Stomach (tissue), 9 donors: ENCODE results near the gene PLP2. TPM values are rescaled to one million over a fixed set of nuclear protein-coding genes. Genes with fewer than 3 reads are reported as not detected.

Experiments used
- DNase-seq, 2 donors: peaks; one replicate each; pipeline versions ENCODE4 v3.0.0 to v3.0.0-alpha.2; 2013 to 2019
- H3K27ac ChIP-seq, 5 donors: fragments of 200-600 bp in 4 of 5; sonication (generic) in 4 of 5; one replicate each; pipeline ENCODE4 v1.5.1; 2013 to 2019; ENCODE audit warnings: mild to moderate bottlenecking in 1 of 5, moderate library complexity in 1 of 5
- H3K27me3 ChIP-seq, 3 donors: fragments of 200-600 bp; sonication (generic); one replicate each; pipeline ENCODE4 v1.5.1; 2017 to 2019; ENCODE audit warnings: mixed run types in 1 of 3
- H3K36me3 ChIP-seq, 4 donors: fragments of 200-600 bp; sonication (generic); 1 replicate in 3 of 4; 2 replicates in 1 of 4; pipeline ENCODE4 v1.5.1; 2016 to 2019
- H3K4me1 ChIP-seq, 4 donors: fragments of 200-600 bp; sonication (generic); one replicate each; pipeline ENCODE4 v1.5.1; 2016 to 2019
- H3K4me3 ChIP-seq, 4 donors: fragments of 200-600 bp; sonication (generic) in 3 of 4; one replicate each; pipeline ENCODE4 v1.5.1; 2016 to 2019; ENCODE audit warnings: mild to moderate bottlenecking in 1 of 4
- H3K9me3 ChIP-seq, 4 donors: fragments of 200-600 bp; sonication (generic); one replicate each; pipeline ENCODE4 v1.5.1; 2016 to 2019
- EP300 ChIP-seq: sonication (generic); formaldehyde crosslinking; IDR thresholded peaks from one replicate; pipeline ENCODE4 v1.6.1; 2017; ENCODE audit warnings: antibody characterized with exemption
- POLR2A ChIP-seq, 4 donors: fragments of 450-650 bp; IDR thresholded peaks; one replicate each; pipeline ENCODE4 v1.6.1; 2016; ENCODE audit warnings: antibody characterized with exemption in 4 of 4, control low read depth in 2 of 4, mild to moderate bottlenecking in 1 of 4, moderate library complexity in 1 of 4
- POLR2AphosphoS5 ChIP-seq, 3 donors: sonication (generic); formaldehyde crosslinking; IDR thresholded peaks; one replicate each; pipeline ENCODE4 v1.6.1; 2016; ENCODE audit warnings: antibody characterized with exemption in 3 of 3
- WGBS, 5 donors: extraction: QIAGEN DNeasy Blood & Tissue Kit in 3 of 5; methylation state at CpG; one replicate each; pipeline versions ENCODE4 v1.1.5 to v1.1.7; 2013 to 2018; 5-methylcytosine and 5-hydroxymethylcytosine counted together
- intact Hi-C: fragments of 100-400 bp; cut with DNase I; formaldehyde crosslinking; loops from one replicate; pipeline ENCODE4 v1.15.1; 2023; ENCODE audit warnings: low total_unique reads
- polyA plus RNA-seq, 3 donors: library from polyadenylated mRNA; stranded (reverse); fragments of 200-250 nt; gene quantifications; one replicate each; pipeline ENCODE4 v1.2.3, GENCODE V29; 2013
- total RNA-seq, 5 donors: library from RNA; depleted of rRNA; stranded (reverse); fragments of >200 nt; gene quantifications; one replicate each; pipeline versions ENCODE4 v1.1.0 to v1.2.3, GENCODE V29; 2014 to 2016
- TF ChIP-seq, protein P1 (sequence below), 7 experiments: fragments of 450-650 bp in 4 of 7; fragments of 200-600 bp in 3 of 7; sonication (generic) in 3 of 7; IDR thresholded peaks; one replicate each; pipeline ENCODE4 v1.5.1; 2016 to 2019; ENCODE audit warnings: antibody characterized with exemption in 7 of 7, control low read depth in 2 of 7, mild to moderate bottlenecking in 1 of 7
- donor health status: healthy with polysubstance abuse.
- donor health status: Bipolar disorder and iron deficiency.
- donor health status: healthy.

Gene PLP2
- total and polyA plus RNA-seq, 8 donors, result 14.0 to 323 (median 66.6) TPM

DNA sequence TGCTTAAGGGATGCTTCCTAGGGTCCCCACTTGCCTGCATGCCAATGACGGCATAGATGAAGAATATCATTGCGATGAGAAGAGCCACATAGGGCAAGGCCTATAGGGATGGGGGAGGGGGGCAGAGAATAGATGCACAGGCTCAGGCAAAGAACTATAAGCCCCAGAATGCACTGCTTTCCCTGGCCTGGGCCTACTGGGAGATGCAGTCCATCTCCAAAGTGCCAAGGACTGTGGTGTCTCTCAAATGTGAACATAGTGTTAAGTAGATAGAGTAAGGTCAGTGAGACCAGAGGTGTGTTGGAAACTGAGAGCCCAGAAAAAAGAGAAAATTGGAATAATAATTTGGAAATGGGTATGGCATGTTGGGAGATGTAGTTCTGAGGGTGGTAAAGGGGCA, 40.5 kb downstream of the PLP2 start:
- intact Hi-C loops, result no loop called here
- TF ChIP-seq EP300 (no peak), POLR2AphosphoS5 (IDR thresholded peaks at IDR 0.05) (no peak), POLR2A (IDR thresholded peaks at IDR 0.05) (no peak)
- TF ChIP-seq, protein P1, sequence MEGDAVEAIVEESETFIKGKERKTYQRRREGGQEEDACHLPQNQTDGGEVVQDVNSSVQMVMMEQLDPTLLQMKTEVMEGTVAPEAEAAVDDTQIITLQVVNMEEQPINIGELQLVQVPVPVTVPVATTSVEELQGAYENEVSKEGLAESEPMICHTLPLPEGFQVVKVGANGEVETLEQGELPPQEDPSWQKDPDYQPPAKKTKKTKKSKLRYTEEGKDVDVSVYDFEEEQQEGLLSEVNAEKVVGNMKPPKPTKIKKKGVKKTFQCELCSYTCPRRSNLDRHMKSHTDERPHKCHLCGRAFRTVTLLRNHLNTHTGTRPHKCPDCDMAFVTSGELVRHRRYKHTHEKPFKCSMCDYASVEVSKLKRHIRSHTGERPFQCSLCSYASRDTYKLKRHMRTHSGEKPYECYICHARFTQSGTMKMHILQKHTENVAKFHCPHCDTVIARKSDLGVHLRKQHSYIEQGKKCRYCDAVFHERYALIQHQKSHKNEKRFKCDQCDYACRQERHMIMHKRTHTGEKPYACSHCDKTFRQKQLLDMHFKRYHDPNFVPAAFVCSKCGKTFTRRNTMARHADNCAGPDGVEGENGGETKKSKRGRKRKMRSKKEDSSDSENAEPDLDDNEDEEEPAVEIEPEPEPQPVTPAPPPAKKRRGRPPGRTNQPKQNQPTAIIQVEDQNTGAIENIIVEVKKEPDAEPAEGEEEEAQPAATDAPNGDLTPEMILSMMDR (IDR thresholded peaks at IDR 0.05), result no peak
- WGBS, 5 donors, result 72 to 89% (median 86%) methylated on average over 2 of the region's 2 CpGs
- DNase-seq, result no peak
- Histone ChIP-seq H3K4me1 (no peaks in the 10 kb centered on the region), H3K27me3 (peaks cover 0 to 5% (median 0%) of the 10 kb centered on the region in 3 donors), H3K27ac (no peak overlapping the region), H3K4me3 (no peak overlapping the region), H3K36me3 (no peaks in the 10 kb centered on the region), H3K9me3 (no peaks in the 10 kb centered on the region)

DNA sequence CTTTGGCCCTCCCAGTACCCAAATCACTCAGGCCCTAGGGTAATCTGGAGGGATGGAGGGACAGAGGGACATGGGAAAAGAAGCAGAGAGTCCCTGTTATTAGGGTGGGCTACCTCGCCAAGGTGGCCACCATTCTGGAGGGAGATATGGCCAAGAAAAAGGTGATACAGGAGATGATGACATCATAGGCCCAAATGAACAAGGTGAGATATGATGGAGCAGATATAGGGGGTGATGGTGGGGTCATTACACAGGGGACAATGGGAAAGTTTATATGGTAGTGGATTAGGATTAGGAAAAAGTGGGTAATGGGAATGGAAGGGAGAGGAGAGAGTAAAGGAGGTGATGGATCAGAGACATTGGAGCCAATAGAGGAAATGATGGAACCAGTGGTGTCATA, 41.2 kb downstream of the PLP2 start:
- no peak overlapping the region for H3K27ac ChIP-seq
- intact Hi-C loops, result no loop called here
- H3K4me3 ChIP-seq, result no peak overlapping the region
- H3K4me1 ChIP-seq, result no peaks in the 10 kb centered on the region
- H3K36me3 ChIP-seq, result no peaks in the 10 kb centered on the region
- peaks cover 0 to 5% (median 0%) of the 10 kb centered on the region in 3 donors for H3K27me3 ChIP-seq
- no peak for DNase-seq
- TF ChIP-seq EP300 (no peak), POLR2AphosphoS5 (IDR thresholded peaks at IDR 0.05) (no peak), POLR2A (IDR thresholded peaks at IDR 0.05) (no peak)
- TF ChIP-seq, protein P1 (IDR thresholded peaks at IDR 0.05), result no peak
- no peaks in the 10 kb centered on the region for H3K9me3 ChIP-seq
- 36 to 75% (median 71%) methylated on average over 1 of the region's 1 CpG for WGBS, 5 donors

DNA sequence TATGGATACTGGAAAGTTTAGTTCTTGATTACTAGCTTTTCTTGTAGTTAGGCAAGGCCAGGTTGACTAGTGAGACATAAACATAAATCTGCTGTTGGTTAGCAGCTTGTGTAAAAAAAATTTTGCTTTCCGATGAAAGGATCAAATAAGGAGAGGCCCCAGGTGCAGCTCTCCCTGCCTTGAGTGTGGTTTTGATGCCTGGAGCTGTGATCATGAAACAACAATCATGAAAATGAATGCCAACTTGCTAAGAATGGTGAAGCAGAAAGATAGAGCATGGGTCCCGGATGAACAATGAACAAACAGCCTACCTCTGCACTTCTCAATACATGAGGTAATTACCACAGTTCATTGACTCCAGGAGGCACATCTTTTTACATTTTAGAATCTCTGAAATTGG, 42.7 kb downstream of the PLP2 start:
- H3K4me3 ChIP-seq, result no peak overlapping the region
- intact Hi-C loops, result no loop called here
- 75 to 92% (median 80%) methylated on average over 2 of the region's 2 CpGs for WGBS, 5 donors

DNA sequence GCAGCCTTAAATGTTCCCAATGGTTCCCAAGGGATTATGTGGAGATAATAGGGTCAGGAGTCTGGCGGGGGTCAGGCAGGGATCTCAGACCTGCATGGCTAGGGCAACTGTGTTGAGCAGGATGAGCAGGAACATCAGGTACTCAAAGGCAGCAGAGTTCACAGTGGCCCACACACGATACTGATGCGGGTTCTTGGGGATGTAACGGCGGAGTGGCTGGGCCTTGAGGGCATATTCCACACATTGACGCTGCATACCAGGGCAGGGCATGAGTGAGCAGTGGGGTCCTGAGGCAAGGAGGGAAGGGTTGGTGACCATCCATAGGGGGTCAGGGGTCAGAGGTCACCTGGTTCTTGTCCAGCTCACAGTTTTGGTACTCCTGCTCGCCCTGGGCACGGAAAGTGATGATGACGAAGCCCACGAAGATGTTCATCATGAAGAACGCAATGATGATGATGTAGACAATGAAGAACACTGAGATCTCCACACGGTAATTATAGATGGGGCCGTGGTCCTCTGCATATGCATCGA, 43.4 kb downstream of the PLP2 start:
- Histone ChIP-seq H3K4me3 (no peak overlapping the region), H3K9me3 (no peaks in the 10 kb centered on the region), H3K4me1 (no peaks in the 10 kb centered on the region), H3K27me3 (no peaks in the 10 kb centered on the region), H3K27ac (no peak overlapping the region), H3K36me3 (no peaks in the 10 kb centered on the region)
- intact Hi-C loops, result no loop called here
- no peak for TF ChIP-seq POLR2A (IDR thresholded peaks at IDR 0.05)
- no peak for TF ChIP-seq POLR2AphosphoS5 (IDR thresholded peaks at IDR 0.05)
- TF ChIP-seq, protein P1 (IDR thresholded peaks at IDR 0.05), result no peak
- no peak for TF ChIP-seq EP300
- DNase-seq, result no peak
- WGBS, 5 donors, result 78 to 88% (median 88%) methylated on average over 10 to 14 of the region's 14 CpGs

More for the DNA sequence above, 42.7 kb downstream of the PLP2 start:
- H3K4me1 ChIP-seq, result no peaks in the 10 kb centered on the region
- no peaks in the 10 kb centered on the region for H3K9me3 ChIP-seq
- H3K27me3 ChIP-seq, result no peaks in the 10 kb centered on the region
- no peak for TF ChIP-seq EP300
- no peak for TF ChIP-seq POLR2AphosphoS5 (IDR thresholded peaks at IDR 0.05)
- TF ChIP-seq POLR2A (IDR thresholded peaks at IDR 0.05), result no peak
- TF ChIP-seq, protein P1 (IDR thresholded peaks at IDR 0.05), result no peak
- H3K27ac ChIP-seq, result no peak overlapping the region
- DNase-seq, result no peak
- no peaks in the 10 kb centered on the region for H3K36me3 ChIP-seq
